Mammary epithelial cell (primary cell): ENCODE measurements around the gene GPC6.

ENCODE experiments used
- CTCF ChIP-seq, 2 donors: IDR thresholded peaks in 1 of 2; conservative IDR thresholded peaks in 1 of 2; 2 replicates each; pipeline ENCODE4 v1.5.1; 2011 to 2012; ENCODE audit warnings: inconsistent platforms in 2 of 2, low read length in 2 of 2, mild to moderate bottlenecking in 2 of 2, control low read depth in 1 of 2, low read depth in 1 of 2; ENCODE audit not compliant: insufficient read depth in 1 of 2; ENCODE audit errors: extremely low read depth in 1 of 2
- EZH2 ChIP-seq: IDR thresholded peaks from 2 replicates; pipeline ENCODE4 v1.6.1; 2012; ENCODE audit warnings: low read length, inconsistent platforms, borderline replicate concordance

- no peak for TF ChIP-seq CTCF (conservative IDR thresholded peaks at IDR 0.05 in 1 of 2, IDR thresholded peaks at IDR 0.05 in 1 of 2; ENCODE audit: extremely low read depth in 1 of 2, insufficient read depth in 1 of 2, low read depth in 1 of 2, low read length in 2 of 2)
- no peak for TF ChIP-seq EZH2
Measured at GRCh38 chr13:93368296-93368695, 141.7 kb downstream of the GPC6 start.
